ENCODE data around the gene SCLT1.

DNA sequence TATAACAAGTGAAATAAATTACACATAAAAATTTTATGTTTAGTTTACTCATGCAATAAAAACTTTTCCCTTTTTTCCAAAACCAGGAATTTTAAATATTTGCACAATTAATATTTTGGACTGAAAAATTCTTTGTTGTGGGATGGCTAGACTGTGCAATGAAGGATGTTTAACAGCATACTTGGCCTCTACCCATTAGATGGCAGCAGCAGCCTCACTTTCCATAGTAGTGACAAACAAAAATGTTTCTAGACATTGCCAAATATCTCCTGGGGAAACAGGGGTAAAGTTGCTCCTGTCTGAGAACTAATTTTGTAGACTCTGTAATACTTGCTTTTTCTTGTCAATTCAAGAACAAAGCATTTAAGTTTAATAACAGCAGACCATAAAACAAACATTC is 49.8 kb downstream of the SCLT1 start:
- TF ChIP-seq, protein P1, sequence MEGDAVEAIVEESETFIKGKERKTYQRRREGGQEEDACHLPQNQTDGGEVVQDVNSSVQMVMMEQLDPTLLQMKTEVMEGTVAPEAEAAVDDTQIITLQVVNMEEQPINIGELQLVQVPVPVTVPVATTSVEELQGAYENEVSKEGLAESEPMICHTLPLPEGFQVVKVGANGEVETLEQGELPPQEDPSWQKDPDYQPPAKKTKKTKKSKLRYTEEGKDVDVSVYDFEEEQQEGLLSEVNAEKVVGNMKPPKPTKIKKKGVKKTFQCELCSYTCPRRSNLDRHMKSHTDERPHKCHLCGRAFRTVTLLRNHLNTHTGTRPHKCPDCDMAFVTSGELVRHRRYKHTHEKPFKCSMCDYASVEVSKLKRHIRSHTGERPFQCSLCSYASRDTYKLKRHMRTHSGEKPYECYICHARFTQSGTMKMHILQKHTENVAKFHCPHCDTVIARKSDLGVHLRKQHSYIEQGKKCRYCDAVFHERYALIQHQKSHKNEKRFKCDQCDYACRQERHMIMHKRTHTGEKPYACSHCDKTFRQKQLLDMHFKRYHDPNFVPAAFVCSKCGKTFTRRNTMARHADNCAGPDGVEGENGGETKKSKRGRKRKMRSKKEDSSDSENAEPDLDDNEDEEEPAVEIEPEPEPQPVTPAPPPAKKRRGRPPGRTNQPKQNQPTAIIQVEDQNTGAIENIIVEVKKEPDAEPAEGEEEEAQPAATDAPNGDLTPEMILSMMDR (IDR thresholded peaks at IDR 0.05; ENCODE audit: low read depth, low read length) = peak; percentile 28
- no peak for TF ChIP-seq EZH2phosphoT487 (IDR thresholded peaks at IDR 0.05; ENCODE audit: low read depth)

Data from OCI-LY3 (cell line).